H1 (cell line): ENCODE data around the gene CDK3. TPM values are rescaled to one million over a fixed set of nuclear protein-coding genes. Genes with fewer than 3 reads are reported as not detected.

Source experiments
- CTCF ChIA-PET: fragments of 300-600 bp; sonication (Branson Sonifier 250); formaldehyde crosslinking; loops from one replicate; lab custom pipeline; 2021; ENCODE audit not compliant: partially characterized antibody; lab: Charles Lee
- POLR2A ChIA-PET: fragments of 300-600 bp; sonication (Branson Sonifier 250); formaldehyde crosslinking; loops from one replicate; lab custom pipeline; 2021; ENCODE audit warnings: inconsistent platforms; ENCODE audit not compliant: partially characterized antibody; lab: Charles Lee
- DNase-seq, 2 experiments: peaks; one replicate each; pipeline versions ENCODE4 v3.0.0 to v3.0.0-alpha.2; 2010 to 2022; ENCODE audit warnings: low spot score in 2 of 2, low read depth in 1 of 2, mixed read lengths in 1 of 2
- FAIRE-seq: peaks from 2 replicates; lab custom pipeline; 2011; peaks lifted over from hg19 to GRCh38; lab: Jason Lieb, UNC
- H2AFZ ChIP-seq: 2 replicates; pipeline ENCODE4 v1.8.1; 2012; ENCODE audit warnings: low read length, inconsistent platforms
- H2AK5ac ChIP-seq: 2 replicates; pipeline ENCODE4 v1.6.1; 2013; ENCODE audit warnings: low read depth, low read length
- H2BK120ac ChIP-seq: replicated peaks from 2 replicates; pipeline ENCODE3; 2013; ENCODE audit warnings: low read depth, low read length, inconsistent platforms
- H2BK12ac ChIP-seq: 2 replicates; pipeline ENCODE4 v1.6.1; 2013; ENCODE audit warnings: low read depth, low read length
- H2BK15ac ChIP-seq: 2 replicates; pipeline ENCODE4 v1.6.1; 2013; ENCODE audit warnings: low read length
- H2BK20ac ChIP-seq: 2 replicates; pipeline ENCODE4 v1.6.1; 2013; ENCODE audit warnings: low read length
- H2BK5ac ChIP-seq: 2 replicates; pipeline ENCODE4 v1.6.1; 2013; ENCODE audit warnings: low read depth, low read length
- H3K14ac ChIP-seq: 2 replicates; pipeline ENCODE4 v1.6.1; 2013; ENCODE audit warnings: inconsistent platforms; ENCODE audit not compliant: insufficient read length
- H3K18ac ChIP-seq: 2 replicates; pipeline ENCODE4 v1.6.1; 2013; ENCODE audit warnings: low read length; ENCODE audit errors: extremely low read depth
- H3K23ac ChIP-seq: 2 replicates; pipeline ENCODE4 v1.6.1; 2013; ENCODE audit warnings: inconsistent platforms; ENCODE audit not compliant: insufficient read length
- H3K23me2 ChIP-seq: 2 replicates; pipeline ENCODE4 v1.6.1; 2013; ENCODE audit warnings: low read depth, low read length
- H3K27ac ChIP-seq: 2 replicates; pipeline ENCODE4 v1.6.1; 2011; ENCODE audit warnings: low read depth, low read length, inconsistent platforms
- H3K27me3 ChIP-seq, 4 experiments: replicated peaks in 1 of 4; 1 replicate in 1 of 4; 2 replicates in 3 of 4; pipeline versions ENCODE4 v1.6.1 to v1.8.1; 2011 to 2013; ENCODE audit warnings: low read length in 3 of 4, mild to moderate bottlenecking in 3 of 4, inconsistent platforms in 2 of 4, mixed read lengths in 2 of 4, moderate library complexity in 1 of 4; ENCODE audit not compliant: control insufficient read depth in 3 of 4, insufficient read depth in 3 of 4; ENCODE audit errors: extremely low read depth in 1 of 4
- H3K36me3 ChIP-seq, 4 experiments: 2 replicates each; pipeline versions ENCODE4 v1.6.1 to v1.8.1; 2011 to 2013; ENCODE audit warnings: mild to moderate bottlenecking in 4 of 4, low read length in 3 of 4, moderate library complexity in 2 of 4, control low read depth in 1 of 4, inconsistent platforms in 1 of 4; ENCODE audit not compliant: insufficient read depth in 4 of 4, control insufficient read depth in 2 of 4
- H3K4ac ChIP-seq: replicated peaks from 2 replicates; pipeline ENCODE3; 2013; ENCODE audit warnings: low read length, low read depth, mixed read lengths, inconsistent platforms; ENCODE audit not compliant: insufficient read length
- H3K4me1 ChIP-seq, 4 experiments: replicated peaks in 1 of 4; 1 replicate in 1 of 4; 2 replicates in 3 of 4; pipeline versions ENCODE4 v1.6.1 to v1.8.1; 2011 to 2013; ENCODE audit warnings: low read length in 3 of 4, inconsistent platforms in 2 of 4, mixed read lengths in 1 of 4; ENCODE audit not compliant: insufficient read depth in 4 of 4, control insufficient read depth in 3 of 4
- H3K4me2 ChIP-seq, 2 experiments: 2 replicates each; pipeline versions ENCODE4 v1.6.1 to v1.8.1; 2011 to 2013; ENCODE audit warnings: low read depth in 2 of 2, low read length in 2 of 2, control low read depth in 1 of 2, inconsistent platforms in 1 of 2, mild to moderate bottlenecking in 1 of 2; ENCODE audit not compliant: insufficient read depth in 1 of 2
- H3K4me3 ChIP-seq, 4 experiments: fragments of 200-600, 300-600 bp in 1 of 4; sonication (generic), shearing (Covaris generic), sonication (Bioruptor Twin) in 1 of 4; 2 replicates each; pipeline versions ENCODE4 v1.5.1 to v1.8.1; 2011 to 2016; ENCODE audit warnings: low read length in 4 of 4, low read depth in 3 of 4, control low read depth in 2 of 4, inconsistent platforms in 2 of 4, mild to moderate bottlenecking in 2 of 4, mixed read lengths in 1 of 4, moderate library complexity in 1 of 4; ENCODE audit not compliant: insufficient read depth in 2 of 4; ENCODE audit errors: extremely low read depth in 1 of 4
- H3K56ac ChIP-seq: replicated peaks from 2 replicates; pipeline ENCODE3; 2013; ENCODE audit warnings: low read depth, mild to moderate bottlenecking, mixed read lengths, low read length, inconsistent platforms; ENCODE audit not compliant: insufficient read length
- H3K79me1 ChIP-seq: 2 replicates; pipeline ENCODE4 v1.6.1; 2013; ENCODE audit warnings: low read depth, low read length, control low read depth
- H3K79me2 ChIP-seq, 2 experiments: 2 replicates each; pipeline versions ENCODE4 v1.6.1 to v1.8.1; 2012 to 2013; ENCODE audit warnings: low read length in 2 of 2, mild to moderate bottlenecking in 2 of 2, inconsistent platforms in 1 of 2; ENCODE audit not compliant: insufficient read depth in 2 of 2, control insufficient read depth in 1 of 2
- H3K9ac ChIP-seq, 4 experiments: replicated peaks in 1 of 4; 1 replicate in 1 of 4; 2 replicates in 3 of 4; pipeline versions ENCODE4 v1.6.1 to v1.8.1; 2011 to 2013; ENCODE audit warnings: low read depth in 3 of 4, low read length in 3 of 4, control low read depth in 2 of 4, mild to moderate bottlenecking in 2 of 4, moderate library complexity in 2 of 4, inconsistent platforms in 1 of 4; ENCODE audit errors: extremely low read depth in 1 of 4
- H3K9me3 ChIP-seq, 2 experiments: 2 replicates each; pipeline versions ENCODE4 v1.6.1 to v1.8.1; 2012 to 2013; ENCODE audit warnings: mild to moderate bottlenecking in 2 of 2, moderate library complexity in 2 of 2, control low read depth in 1 of 2, inconsistent platforms in 1 of 2, low read depth in 1 of 2, low read length in 1 of 2, mixed read lengths in 1 of 2; ENCODE audit not compliant: insufficient read depth in 2 of 2
- H4K20me1 ChIP-seq, 2 experiments: replicated peaks in 1 of 2; 2 replicates each; pipeline versions ENCODE3 to v1.8.1; 2011 to 2013; ENCODE audit warnings: inconsistent platforms in 2 of 2, low read length in 2 of 2, mild to moderate bottlenecking in 1 of 2; ENCODE audit not compliant: insufficient read depth in 2 of 2, control insufficient read depth in 1 of 2
- H4K5ac ChIP-seq: 2 replicates; pipeline ENCODE4 v1.6.1; 2013; ENCODE audit warnings: low read length, low read depth, mixed read lengths, inconsistent platforms; ENCODE audit not compliant: insufficient read length
- H4K8ac ChIP-seq: 2 replicates; pipeline ENCODE4 v1.8.0; 2013; ENCODE audit warnings: mild to moderate bottlenecking, moderate library complexity, low read length, inconsistent platforms; ENCODE audit not compliant: insufficient read depth; ENCODE audit errors: extremely low read depth
- H4K91ac ChIP-seq: replicated peaks from 2 replicates; pipeline ENCODE3; 2013; ENCODE audit warnings: low read length, mixed read lengths, inconsistent platforms; ENCODE audit not compliant: insufficient read length
- PHF8 ChIP-seq: fragments of 200-600 bp; sonication (generic); conservative IDR thresholded peaks from 2 replicates; pipeline ENCODE4 v1.7.1; 2012; ENCODE audit warnings: low read depth, mild to moderate bottlenecking, inconsistent platforms, low read length, moderate library complexity
- POLR2AphosphoS5 ChIP-seq: IDR thresholded peaks from 2 replicates; pipeline ENCODE4 v1.6.1; 2011; ENCODE audit warnings: low read depth, low read length
- SIN3A ChIP-seq, 2 experiments: IDR thresholded peaks in 1 of 2; conservative IDR thresholded peaks in 1 of 2; 2 replicates each; pipeline ENCODE4 v1.6.1; 2011 to 2012; ENCODE audit warnings: low read length in 2 of 2, improper control_type of control experiment in 1 of 2, low read depth in 1 of 2, mild to moderate bottlenecking in 1 of 2
- TBP ChIP-seq: IDR thresholded peaks from 2 replicates; pipeline ENCODE4 v1.6.1; 2011; ENCODE audit warnings: low read depth, low read length, improper control_type of control experiment
- TEAD4 ChIP-seq: IDR thresholded peaks from 2 replicates; pipeline ENCODE4 v1.6.1; 2012; ENCODE audit warnings: low read depth, low read length, inconsistent platforms, mixed read lengths
- WGBS, 2 experiments: shearing (Covaris generic) in 1 of 2; methylation state at CpG; one replicate each; pipeline versions ENCODE4 v1.1.6 to v1.1.7; 2013 to 2015; ENCODE audit warnings: low lambda C conversion rate in 2 of 2, mixed read lengths in 2 of 2, inconsistent platforms in 1 of 2, low coverage in 1 of 2, missing lambda C conversion rate in 1 of 2; ENCODE audit not compliant: insufficient replicate concordance in 2 of 2, insufficient coverage in 1 of 2, insufficient read length in 1 of 2; ENCODE audit errors: extremely low coverage in 1 of 2, missing lambda C conversion rate in 1 of 2; 5-methylcytosine and 5-hydroxymethylcytosine counted together
- polyA plus RNA-seq, 7 experiments: library from polyadenylated mRNA; depleted of rRNA in 3 of 7; stranded (reverse) in 5 of 7; unstranded in 2 of 7; fragments of >200 nt in 5 of 7; fragments of 200-250 nt in 2 of 7; gene quantifications; 1 replicate in 5 of 7; 2 replicates in 1 of 7; 4 replicates in 1 of 7; pipeline versions ENCODE4 v1.2.1 to v1.2.3, GENCODE V29; 2011 to 2013; ENCODE audit warnings: missing spikeins in 2 of 7, mixed read lengths in 2 of 7
- total RNA-seq: library from RNA; stranded (reverse); fragmentation: NEBNext Ultra II Directional; extraction: Animal tissue kit (Norgen Biotek cat#: 25700); gene quantifications from 2 replicates; pipeline ENCODE4 v1.2.1, GENCODE V29; 2021

CDK3 gene
- total and polyA plus RNA-seq, 2 of the 8 experiments (the other 6 are each of a cell fraction or from before 2014, with no cell fraction given): 10.0 to 14.6 TPM

- H2BK5ac ChIP-seq: no peak overlapping the region
- no peak overlapping the region for H3K9ac ChIP-seq
- no peak overlapping the region for H4K5ac ChIP-seq
- H3K18ac ChIP-seq: no peak overlapping the region
- no peak overlapping the region for H2BK12ac ChIP-seq
- H3K79me1 ChIP-seq: no peaks in the 10 kb centered on the region
- no peak overlapping the region for H4K8ac ChIP-seq
- H3K23me2 ChIP-seq: no peaks in the 10 kb centered on the region
- POLR2A ChIA-PET: interaction anchor here (0.9 kb wide), 1 partner anchor 55 kb away, joined by 4 read pairs; no protein-coding TSS in a partner anchor
- 92% methylated on average over 11 of the region's 12 CpGs; no CpG with 5 or more reads in 1 of the 2 experiments for WGBS, 2 experiments
- FAIRE-seq (no peak), DNase-seq (no peak)
- H3K4me3 ChIP-seq: no peak overlapping the region
- no peak for TF ChIP-seq SIN3A (conservative IDR thresholded peaks at IDR 0.05 in 1 of 2, IDR thresholded peaks at IDR 0.05 in 1 of 2; ENCODE audit: low read depth in 1 of 2, low read length in 2 of 2)
- no peak for TF ChIP-seq POLR2AphosphoS5
- TF ChIP-seq TEAD4: no peak
- no peak for TF ChIP-seq PHF8
- TF ChIP-seq TBP: no peak
- no peaks in the 10 kb centered on the region for H3K9me3 ChIP-seq
- no peaks in the 10 kb centered on the region for H3K27me3 ChIP-seq
- H3K79me2 ChIP-seq: no peaks in the 10 kb centered on the region
- H2BK15ac ChIP-seq: no peak overlapping the region
- H2BK120ac ChIP-seq: no peak overlapping the region
- no peaks in the 10 kb centered on the region for H4K20me1 ChIP-seq
- CTCF ChIA-PET: interaction anchor here (0.7 to 13.7 kb wide), 5 partner anchors 12 to 481 kb away, joined by 3 to 229 read pairs (median 3); partner anchors contain the start of gene CDK3
- no peak overlapping the region for H2BK20ac ChIP-seq
- H4K91ac ChIP-seq: no peak overlapping the region
- peaks cover 0 to 12% (median 4%) of the 10 kb centered on the region in 4 experiments; a peak in 6 of 7 replicates for H3K4me1 ChIP-seq
- no peak overlapping the region for H2AFZ ChIP-seq
- no peak overlapping the region for H2AK5ac ChIP-seq
- no peak overlapping the region for H3K23ac ChIP-seq
- no peak overlapping the region for H3K56ac ChIP-seq
- no peak overlapping the region for H3K14ac ChIP-seq
- H3K4ac ChIP-seq: no peak overlapping the region
- no peaks in the 10 kb centered on the region for H3K36me3 ChIP-seq
- no peak overlapping the region for H3K27ac ChIP-seq
- H3K4me2 ChIP-seq: no peak overlapping the region
Observed at GRCh38 chr17:76025294-76025693, 24.6 kb downstream of the CDK3 start.
